HepG2 (cell line): ENCODE results near the gene SOX9. TPM values are rescaled to one million over a fixed set of nuclear protein-coding genes. Genes with fewer than 3 reads are reported as not detected.
A peak's percentile ranks its signal among the peaks of the same experiment; 100 is the strongest.

Experiments used
- AFF4 ChIP-seq: sonication (generic); formaldehyde crosslinking; IDR thresholded peaks from 2 replicates; pipeline ENCODE4 v1.4.0; 2020; ENCODE audit warnings: missing genetic modification reagents
- BCL3 ChIP-seq: sonication (generic); formaldehyde crosslinking; IDR thresholded peaks from 2 replicates; pipeline ENCODE4 v1.5.1; 2020; ENCODE audit warnings: mild to moderate bottlenecking, missing genetic modification reagents, moderate library complexity
- BORCS8-MEF2B ChIP-seq: sonication (generic); formaldehyde crosslinking; IDR thresholded peaks from 2 replicates; pipeline ENCODE4 v1.8.0; 2022; ENCODE audit warnings: mild to moderate bottlenecking, missing genetic modification reagents
- DMAP1 ChIP-seq: IDR thresholded peaks from 2 replicates; pipeline ENCODE4 v1.6.1; 2016
- JUND ChIP-seq: sonication (generic); formaldehyde crosslinking; IDR thresholded peaks from 2 replicates; pipeline ENCODE4 v1.8.0; 2022; ENCODE audit warnings: mild to moderate bottlenecking, missing genetic modification reagents
- POLR2G ChIP-seq: fragments of 200-400 bp; formaldehyde crosslinking; IDR thresholded peaks from 2 replicates; pipeline ENCODE4 v1.6.1; 2018; ENCODE audit warnings: mild to moderate bottlenecking, low read depth, low read length, moderate library complexity
- RFX3 ChIP-seq: IDR thresholded peaks from 2 replicates; pipeline ENCODE4 v1.6.1; 2016; ENCODE audit warnings: missing biosample characterization, missing genetic modification reagents
- SMC3 ChIP-seq: IDR thresholded peaks from 2 replicates; pipeline ENCODE4 v1.6.1; 2011; ENCODE audit warnings: low read length, improper control_type of control experiment
- SOX13 ChIP-seq, 3 experiments: fragments of 450-650 bp in 1 of 3; sonication (generic) in 1 of 3; formaldehyde crosslinking in 1 of 3; IDR thresholded peaks in 2 of 3; conservative IDR thresholded peaks in 1 of 3; 2 replicates each; pipeline versions ENCODE4 v1.5.0 to v1.6.1; 2016 to 2020; ENCODE audit warnings: antibody characterized with exemption in 1 of 3, mild to moderate bottlenecking in 1 of 3, missing compliant biosample characterization in 1 of 3, missing genetic modification reagents in 1 of 3, moderate library complexity in 1 of 3
- TCF7 ChIP-seq: sonication (generic); IDR thresholded peaks from 2 replicates; pipeline ENCODE4 v1.6.1; 2016; ENCODE audit warnings: antibody characterized with exemption, low read depth
- THRA ChIP-seq: sonication (generic); formaldehyde crosslinking; IDR thresholded peaks from 2 replicates; pipeline ENCODE4 v1.4.0; 2020; ENCODE audit warnings: missing genetic modification reagents, borderline replicate concordance
- ZC3H13 ChIP-seq: sonication (generic); formaldehyde crosslinking; IDR thresholded peaks from 2 replicates; pipeline ENCODE4 v1.8.1; 2023; ENCODE audit warnings: mild to moderate bottlenecking, missing genetic modification reagents, moderate library complexity
- ZFAT ChIP-seq: sonication (generic); formaldehyde crosslinking; conservative IDR thresholded peaks from 2 replicates; pipeline ENCODE4 v1.8.1; 2023; ENCODE audit warnings: missing genetic modification reagents, inconsistent platforms
- ZFP41 ChIP-seq: sonication (generic); formaldehyde crosslinking; IDR thresholded peaks from 2 replicates; pipeline ENCODE4 v1.4.0; 2020; ENCODE audit warnings: mild to moderate bottlenecking, missing genetic modification reagents, borderline replicate concordance
- ZNF225 ChIP-seq: sonication (generic); formaldehyde crosslinking; IDR thresholded peaks from 2 replicates; pipeline ENCODE4 v1.4.0; 2020; ENCODE audit warnings: mild to moderate bottlenecking, missing genetic modification reagents
- ZNF317 ChIP-seq: sonication (generic); formaldehyde crosslinking; IDR thresholded peaks from 2 replicates; pipeline ENCODE4 v1.5.0; 2020; ENCODE audit warnings: mild to moderate bottlenecking, missing genetic modification reagents
- ZNF326 ChIP-seq: sonication (generic); formaldehyde crosslinking; IDR thresholded peaks from 2 replicates; pipeline ENCODE4 v1.4.0; 2020; ENCODE audit warnings: missing genetic modification reagents, borderline replicate concordance
- ZNF652 ChIP-seq: IDR thresholded peaks from 2 replicates; pipeline ENCODE4 v1.6.1; 2016; ENCODE audit warnings: low read depth, borderline replicate concordance
- ZNF768 ChIP-seq: sonication (generic); formaldehyde crosslinking; IDR thresholded peaks from 2 replicates; pipeline ENCODE4 v1.4.0; 2020; ENCODE audit warnings: missing genetic modification reagents
- ZNF770 ChIP-seq: sonication (generic); formaldehyde crosslinking; IDR thresholded peaks from 2 replicates; pipeline ENCODE4 v1.5.0; 2020; ENCODE audit warnings: mild to moderate bottlenecking, missing genetic modification reagents
- polyA plus RNA-seq, 8 experiments: library from polyadenylated mRNA; depleted of rRNA in 3 of 8; stranded (reverse) in 7 of 8; unstranded in 1 of 8; fragments of >200 nt; fragmentation: Illumina TruSeq in 4 of 8; extraction: Trizol in 4 of 8; gene quantifications; 2 replicates each; pipeline versions ENCODE4 v1.2.1 to v1.2.3, GENCODE V29; 2011 to 2016; ENCODE audit warnings: low read depth in 4 of 8, missing spikeins in 1 of 8, mixed read lengths in 1 of 8; ENCODE audit not compliant: insufficient read depth in 1 of 8
- total RNA-seq, 5 experiments: library from RNA; depleted of rRNA; stranded (reverse); fragments of >200 nt; fragmentation: Illumina TruSeq; extraction: Trizol; gene quantifications; 2 replicates each; pipeline ENCODE4 v1.2.3, GENCODE V29; 2016; ENCODE audit warnings: low read depth in 1 of 5

Gene SOX9
- total and polyA plus RNA-seq, 2 of the 13 experiments (the other 11 are each of a cell fraction or from before 2014, with no cell fraction given) = 16.1 to 27.6 TPM

GRCh38 chr17:72126575-72127486 lies 6.0 kb downstream of the SOX9 start (continued):
- TF ChIP-seq AFF4 (CRISPR knock-in tag) (0 out of 2 replicates have a peak, but pooled peaks have one; percentile 73), ZNF768 (no peak), ZFAT (0 out of 2 replicates have a peak, but pooled peaks have one; percentile 61), ZFP41 (CRISPR knock-in tag) (no peak), JUND (CRISPR knock-in tag) (no peak), SOX13 (IDR thresholded peaks at IDR 0.05) (no peak), SOX13 (CRISPR knock-in tag; conservative IDR thresholded peaks at IDR 0.05 in 1 of 2, IDR thresholded peaks at IDR 0.05 in 1 of 2) (peak in 1 of 2 experiments; percentile 74; a peak in 2 of 4 replicates), DMAP1 (0 out of 2 replicates have a peak, but pooled peaks have one; percentile 28), TCF7 (peak; percentile 75), THRA (CRISPR knock-in tag) (peak; percentile 97), POLR2G (peak; percentile 90), ZNF326 (no peak), ZNF652 (CRISPR knock-in tag) (peak; percentile 89), ZNF317 (0 out of 2 replicates have a peak, but pooled peaks have one; percentile 64), ZNF225 (no peak), BORCS8-MEF2B (CRISPR knock-in tag) (0 out of 2 replicates have a peak, but pooled peaks have one; percentile 30), SMC3 (peak; percentile 31; the same call in 1 of the 2 replicates), ZC3H13 (peak; percentile 100), BCL3 (0 out of 2 replicates have a peak, but pooled peaks have one; percentile 28), RFX3 (CRISPR knock-in tag) (no peak; the same call in 1 of the 2 replicates), ZNF770 (no peak)
